Inflammatory macrophage treated with lipopolysaccharide for 1 hour (primary cell): ENCODE data around the gene LMBRD1.

ENCODE experiments used
- DNase-seq, 2 donors: peaks; one replicate each; pipeline ENCODE4 v3.0.0-alpha.2; 2020 to 2022

The LMBRD1 gene

DNA sequence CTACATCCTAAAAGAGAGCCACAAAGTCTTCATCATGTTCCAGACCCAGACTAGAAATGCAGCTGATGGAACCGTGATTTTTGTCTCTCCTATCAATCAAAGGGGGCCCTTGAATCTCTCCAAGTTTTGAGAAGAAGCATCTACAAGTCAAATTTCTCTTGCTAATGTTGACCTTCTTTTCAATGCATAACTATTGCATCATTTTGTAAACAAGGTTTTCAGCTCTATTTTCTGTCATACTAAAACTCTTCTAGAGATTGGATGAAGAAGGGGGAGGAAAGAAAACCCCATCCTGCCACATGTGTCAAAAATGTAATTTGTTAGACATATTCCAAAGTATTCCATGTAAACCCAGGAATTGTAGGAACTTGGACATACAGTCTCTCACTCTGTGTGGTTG lies 169.2 kb downstream of the LMBRD1 start:
- no peak for DNase-seq

DNA sequence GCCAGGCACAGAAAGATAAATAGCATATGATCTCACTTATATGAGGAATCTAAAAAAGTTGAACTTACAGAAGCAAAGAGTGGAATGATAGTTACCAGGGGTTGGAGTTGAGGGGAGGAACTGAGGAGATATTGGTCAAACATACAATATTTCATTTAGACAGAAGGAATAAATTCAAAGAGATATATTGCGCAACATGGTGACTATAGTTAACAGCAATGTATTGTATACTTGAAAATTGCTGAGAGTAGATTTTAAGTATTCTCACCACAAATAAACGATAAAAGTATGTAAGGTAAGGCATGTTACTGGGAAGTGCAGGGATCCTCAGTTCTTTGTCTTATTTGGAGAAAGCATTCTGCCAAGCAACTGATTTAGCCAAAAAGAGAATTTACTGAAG lies 171.9 kb downstream of the LMBRD1 start:
- no peak for DNase-seq
